SW480 (cell line): ENCODE data around the gene NAT9.

ENCODE experiments used
- DNase-seq: peaks from one replicate; pipeline ENCODE4 v3.0.0-alpha.2; 2016; ENCODE audit warnings: low spot score

NAT9 gene

DNA sequence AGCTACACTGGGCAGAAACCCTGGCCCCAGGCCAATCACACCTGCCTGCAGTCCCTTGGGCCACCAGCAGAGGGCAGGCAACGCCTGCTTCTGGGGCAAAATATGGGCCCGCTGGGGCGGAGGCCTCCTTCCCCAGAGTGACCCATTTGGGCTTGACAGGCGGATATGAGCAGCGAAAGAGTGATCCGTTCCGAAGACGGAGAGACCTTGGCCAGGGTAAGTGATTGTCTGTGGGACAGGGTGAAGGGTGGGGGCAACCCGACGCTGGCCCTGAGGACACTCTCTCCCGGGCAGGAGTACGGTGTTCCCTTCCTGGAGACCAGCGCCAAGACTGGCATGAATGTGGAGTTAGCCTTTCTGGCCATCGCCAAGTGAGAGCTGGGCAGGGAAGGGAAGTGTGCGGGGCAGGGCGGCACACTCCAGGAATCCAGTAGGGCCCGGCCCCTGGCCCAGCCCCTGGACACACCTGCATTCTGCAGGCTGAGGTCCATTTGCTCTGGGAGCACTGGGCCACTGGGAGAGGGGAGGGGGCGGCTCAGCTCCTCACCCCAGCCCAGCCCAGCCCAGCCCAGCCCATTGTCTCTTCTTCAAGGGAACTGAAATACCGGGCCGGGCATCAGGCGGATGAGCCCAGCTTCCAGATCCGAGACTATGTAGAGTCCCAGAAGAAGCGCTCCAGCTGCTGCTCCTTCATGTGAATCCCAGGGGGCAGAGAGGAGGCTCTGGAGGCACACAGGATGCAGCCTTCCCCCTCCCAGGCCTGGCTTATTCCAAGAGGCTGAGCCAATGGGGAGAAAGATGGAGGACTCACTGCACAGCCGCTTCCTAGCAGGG lies 31.2 kb downstream of the NAT9 start:
- DNase-seq = peak; percentile 61

DNA sequence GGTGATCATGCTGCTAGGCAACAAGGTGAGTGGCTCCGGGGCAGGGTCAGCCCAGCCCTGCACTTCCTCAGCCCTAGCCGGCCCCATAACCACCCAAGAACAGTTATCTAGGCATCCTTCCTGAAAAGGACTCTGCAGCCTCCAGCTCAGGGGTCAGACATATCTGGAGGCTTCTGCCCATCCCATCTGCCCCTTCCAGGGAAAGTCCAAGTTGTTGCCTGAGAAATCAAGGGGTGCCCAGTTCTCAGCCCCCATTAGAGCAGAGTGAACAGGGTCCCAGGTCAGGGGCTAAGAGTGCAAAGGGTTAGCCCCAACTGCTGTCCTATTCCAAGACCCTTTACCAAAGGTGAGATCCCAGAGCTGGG lies 31.8 kb downstream of the NAT9 start:
- DNase-seq = no peak

DNA sequence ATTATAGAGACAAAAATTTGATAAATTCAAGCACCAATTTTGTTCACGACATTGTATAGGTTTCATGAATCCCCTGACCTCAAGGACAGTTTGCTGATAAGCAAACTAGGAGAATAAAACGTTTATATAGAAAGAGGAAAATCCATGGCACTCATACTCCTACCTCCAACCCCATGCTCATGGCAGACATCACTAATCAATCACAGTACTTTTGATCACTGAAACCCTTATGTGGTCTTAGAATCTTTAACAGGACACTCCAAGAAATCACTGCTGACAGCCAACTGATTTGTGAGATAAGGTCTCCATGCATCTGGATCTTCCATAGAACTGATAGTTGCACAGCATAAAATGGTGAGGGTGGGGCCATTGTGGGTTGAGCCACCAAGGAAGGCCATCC lies 32.4 kb downstream of the NAT9 start:
- no peak for DNase-seq

DNA sequence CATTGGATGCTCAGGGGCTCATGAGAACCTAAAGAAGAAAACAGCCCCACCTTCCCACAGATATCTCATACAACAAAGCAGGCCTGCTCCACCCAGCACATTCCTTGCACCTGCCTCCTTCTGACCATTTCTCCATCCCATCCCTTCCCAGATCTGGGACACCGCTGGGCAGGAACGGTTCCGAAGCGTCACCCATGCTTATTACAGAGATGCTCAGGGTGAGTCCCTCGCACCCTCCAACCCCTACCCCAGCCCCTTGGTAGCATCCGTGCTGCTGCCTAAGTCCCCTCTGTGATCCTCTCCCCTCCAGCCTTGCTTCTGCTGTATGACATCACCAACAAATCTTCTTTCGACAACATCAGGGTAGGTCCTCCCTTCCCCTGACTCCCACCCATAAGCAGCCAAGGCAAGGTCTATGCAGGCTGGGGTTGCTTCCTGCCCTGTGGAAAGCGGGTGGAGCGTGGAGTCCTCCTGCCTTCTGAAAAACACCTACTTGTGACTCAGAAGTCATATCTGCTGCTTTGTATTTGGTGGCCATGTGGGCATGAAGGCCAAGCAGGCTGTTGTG lies 33.1 kb downstream of the NAT9 start:
- no peak for DNase-seq

DNA sequence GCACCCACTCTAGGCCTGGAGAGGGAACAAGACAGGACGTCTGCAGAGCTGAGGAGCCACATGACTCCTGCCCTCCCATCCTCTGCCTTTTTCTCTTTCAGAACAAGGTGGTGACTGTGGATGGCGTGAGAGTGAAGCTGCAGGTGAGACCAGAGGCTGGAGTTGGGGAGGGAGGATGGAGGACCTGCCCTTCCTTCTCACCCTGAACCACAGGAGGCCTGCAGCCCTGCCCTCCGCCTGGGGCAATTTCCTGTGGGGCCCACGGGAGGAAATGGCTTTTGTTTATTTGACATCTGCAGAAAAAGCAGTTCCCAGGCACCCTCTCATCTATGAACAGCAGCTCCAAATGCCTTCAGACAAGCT lies 34.0 kb downstream of the NAT9 start:
- peak; percentile 44 for DNase-seq

DNA sequence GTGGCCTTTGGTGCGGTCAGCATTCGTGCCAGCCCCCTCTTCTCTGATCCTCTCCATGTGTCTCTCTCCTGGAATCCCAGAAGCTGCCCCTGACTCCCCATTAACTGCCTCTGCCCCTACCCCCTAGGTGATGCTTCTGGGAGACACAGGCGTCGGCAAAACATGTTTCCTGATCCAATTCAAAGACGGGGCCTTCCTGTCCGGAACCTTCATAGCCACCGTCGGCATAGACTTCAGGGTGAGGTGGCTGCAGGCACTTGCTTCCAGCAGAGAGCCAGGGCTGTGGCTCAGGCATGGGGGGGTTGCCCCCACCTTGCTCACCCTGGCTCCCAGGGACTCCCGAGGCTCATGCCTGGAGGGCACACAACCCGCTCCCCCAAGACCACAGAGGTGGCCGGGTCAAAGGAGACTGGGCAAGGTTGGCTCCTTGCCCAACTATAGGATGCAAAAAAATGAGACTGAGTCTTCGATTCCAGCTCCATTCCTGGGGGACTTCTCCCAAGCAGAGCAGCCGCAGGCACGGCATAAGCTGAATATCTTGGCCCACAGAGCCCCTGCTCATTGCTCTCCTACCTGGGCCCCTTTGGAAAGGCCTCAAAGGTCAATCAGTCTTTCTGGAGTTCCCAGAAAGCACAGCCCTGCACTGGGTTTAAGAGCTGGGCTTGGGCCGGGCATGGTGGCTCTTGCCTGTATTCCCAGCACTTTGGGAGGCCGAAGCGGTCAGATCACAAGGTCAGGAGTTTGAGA lies 35.3 kb downstream of the NAT9 start:
- no peak for DNase-seq

DNA sequence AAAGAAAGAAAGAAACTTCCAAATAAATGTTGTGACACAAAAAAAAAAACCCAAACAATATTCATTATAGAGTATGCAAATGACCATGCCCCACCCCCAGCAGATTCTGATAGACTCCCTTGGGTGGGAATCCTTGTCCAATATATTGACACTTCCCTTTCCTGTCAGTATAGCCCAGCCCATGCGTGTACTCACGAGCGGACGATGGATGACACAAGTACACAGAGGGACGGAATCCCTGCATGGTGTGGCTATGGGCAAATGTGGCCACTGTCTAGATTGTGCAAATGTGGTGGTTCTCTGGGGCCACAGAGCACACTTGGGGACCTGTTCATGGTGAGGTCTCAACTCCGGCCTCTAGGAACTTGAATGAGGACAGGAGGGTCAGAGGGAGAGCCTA lies 36.0 kb downstream of the NAT9 start:
- DNase-seq = no peak

DNA sequence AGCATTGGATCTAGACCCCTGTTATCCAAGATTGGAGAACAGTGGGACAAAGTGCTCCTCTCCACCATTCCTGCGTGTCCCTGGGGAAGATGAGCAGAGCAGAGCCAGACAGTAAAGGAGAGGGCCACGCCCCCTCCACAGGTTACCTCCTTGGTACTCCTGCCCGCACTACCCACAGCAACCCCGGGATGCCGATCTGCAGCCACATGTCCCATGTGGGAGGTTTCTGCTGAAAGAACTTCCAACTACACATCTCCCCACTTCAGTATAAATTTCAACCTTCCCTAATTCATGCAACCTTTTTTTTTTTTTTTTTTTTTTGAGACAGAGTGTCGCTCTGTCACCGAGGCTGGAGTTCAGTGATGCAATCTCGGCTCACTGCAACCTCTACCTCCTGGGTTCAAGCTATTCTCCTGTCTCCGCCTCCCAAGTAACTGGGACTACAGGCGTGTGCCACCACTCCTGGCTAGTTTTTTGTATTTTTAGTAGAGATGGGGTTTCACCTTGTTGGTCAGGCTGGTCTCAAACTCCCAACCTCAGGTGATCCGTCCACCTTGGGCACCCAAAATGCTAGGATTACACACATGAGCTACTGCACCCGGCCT lies 36.8 kb downstream of the NAT9 start:
- DNase-seq = no peak

DNA sequence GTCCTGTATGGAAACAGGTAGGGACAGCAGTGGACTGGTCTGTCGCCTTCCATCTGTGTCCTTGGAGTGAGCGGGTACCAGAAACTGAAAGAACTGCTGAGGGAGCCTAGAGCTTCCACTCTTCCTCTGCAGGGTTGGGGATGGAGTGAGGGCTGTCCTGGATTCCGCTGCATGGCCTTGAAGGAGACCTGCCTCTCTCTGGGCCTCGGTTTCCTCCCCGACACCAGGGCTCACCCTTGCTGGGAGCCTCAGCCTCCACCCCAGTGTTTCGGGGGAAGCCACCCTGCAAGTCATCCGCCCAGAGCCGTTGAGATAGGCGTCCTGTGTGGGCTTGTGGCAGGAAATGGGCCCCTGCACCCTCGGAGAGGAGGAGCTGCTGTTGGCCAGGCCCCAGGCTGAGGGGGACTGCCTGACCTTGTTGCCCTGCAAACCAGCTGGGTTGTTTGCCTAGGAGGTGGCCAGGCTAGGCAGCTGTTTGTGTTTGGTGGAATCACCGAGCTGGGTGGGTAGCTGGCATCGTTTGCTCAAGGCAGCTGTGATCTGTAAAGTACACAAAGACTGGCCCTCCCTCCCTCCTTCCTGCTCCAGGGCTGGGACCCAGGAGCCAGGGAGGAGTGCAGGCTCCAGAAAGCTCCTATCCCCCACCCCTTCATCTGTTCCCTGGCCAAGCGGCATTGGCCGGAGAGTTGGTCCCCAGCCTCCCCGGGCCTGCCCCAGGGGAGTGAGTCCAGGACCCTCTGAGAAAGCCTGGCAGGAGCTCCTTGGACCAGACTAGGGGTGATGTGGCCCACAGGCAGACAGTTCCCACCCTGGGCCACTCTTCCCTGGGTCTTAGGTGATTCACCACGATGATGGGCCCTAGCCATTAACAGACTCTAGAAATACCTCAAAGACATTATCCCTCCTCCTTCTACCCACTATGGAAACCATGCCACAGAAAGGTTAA lies 37.8 kb downstream of the NAT9 start:
- no peak for DNase-seq

DNA sequence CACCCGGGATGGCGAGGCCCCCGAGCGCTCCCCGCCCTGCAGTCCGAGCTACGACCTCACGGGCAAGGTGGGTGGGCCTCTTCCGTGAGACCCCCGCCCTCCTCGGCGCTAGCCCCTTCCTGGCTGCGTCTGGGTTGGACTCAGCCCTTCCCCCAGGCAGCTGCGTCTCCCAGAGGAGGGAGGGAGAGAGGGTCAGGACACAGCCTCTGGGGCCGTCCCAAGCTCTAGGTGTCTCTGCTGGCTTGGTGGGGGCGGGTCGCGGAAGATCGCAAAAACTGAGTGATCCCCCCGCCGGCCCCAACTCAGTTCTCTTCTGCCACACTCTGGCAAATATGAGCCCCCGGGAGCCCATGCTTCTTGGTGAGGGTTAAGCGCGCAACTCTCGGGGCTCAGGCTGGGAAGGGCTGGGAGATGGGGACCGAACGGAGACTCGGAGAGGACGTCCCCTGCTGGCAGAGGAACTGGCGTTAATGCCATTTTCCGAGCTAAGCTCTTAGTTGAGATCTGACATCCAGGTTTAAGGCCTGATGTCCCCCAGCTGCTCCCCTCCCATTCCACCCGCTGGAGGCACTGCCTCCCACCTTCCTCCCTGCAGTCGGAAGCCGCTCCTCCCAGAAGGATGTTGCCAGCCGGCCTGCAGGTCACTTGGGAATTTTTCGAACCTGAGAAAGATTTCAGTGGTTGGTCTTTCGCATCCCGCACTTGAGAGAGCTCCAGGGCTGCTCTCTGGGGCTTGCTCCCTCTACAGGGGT lies 38.7 kb downstream of the NAT9 start:
- peak; percentile 72 for DNase-seq

DNA sequence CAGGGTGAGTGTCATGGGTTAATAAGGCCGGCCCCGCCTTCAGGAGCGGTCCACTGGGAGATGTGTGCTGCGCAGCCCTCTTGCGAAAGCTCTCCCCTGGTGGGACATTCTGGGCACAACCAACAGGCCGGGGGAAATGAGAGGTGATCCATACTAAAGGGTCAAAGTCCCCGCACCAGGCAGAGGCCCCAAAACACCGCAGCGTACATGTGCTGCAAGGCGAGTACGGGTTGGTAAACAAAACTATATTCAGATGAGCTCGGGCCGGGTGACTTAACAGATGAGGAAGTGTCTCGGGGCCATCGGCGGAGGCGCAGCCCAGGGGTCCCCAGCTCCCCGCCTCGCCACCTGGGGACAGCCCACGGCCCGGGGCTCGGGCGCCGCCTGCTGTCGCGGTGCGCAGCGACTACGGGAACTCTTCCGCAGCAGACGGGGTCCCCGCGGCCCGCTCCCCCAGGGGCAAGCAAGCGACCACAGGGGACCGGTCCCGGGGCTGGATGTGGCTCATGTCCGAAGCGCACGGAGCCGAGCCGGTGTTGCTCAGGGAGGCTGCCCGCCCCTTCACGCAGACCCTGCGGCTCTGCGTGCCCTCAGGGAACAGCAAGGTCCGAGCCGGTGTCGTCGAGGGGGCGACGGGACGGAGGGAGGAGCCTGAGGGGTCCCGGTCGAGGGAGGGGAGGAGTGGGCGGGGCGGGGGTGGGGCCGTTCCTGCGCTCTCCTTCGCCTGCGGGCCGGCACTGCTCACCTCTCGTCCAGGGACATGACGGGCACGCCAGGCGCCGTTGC lies 39.4 kb downstream of the NAT9 start, which contains the start of gene RAB37:
TSS of gene RAB37 (plus strand) at position 744 of the 786 bp plus-strand sequence. CDS start at position 761, 17 bp downstream.
- DNase-seq = peak; percentile 90

DNA sequence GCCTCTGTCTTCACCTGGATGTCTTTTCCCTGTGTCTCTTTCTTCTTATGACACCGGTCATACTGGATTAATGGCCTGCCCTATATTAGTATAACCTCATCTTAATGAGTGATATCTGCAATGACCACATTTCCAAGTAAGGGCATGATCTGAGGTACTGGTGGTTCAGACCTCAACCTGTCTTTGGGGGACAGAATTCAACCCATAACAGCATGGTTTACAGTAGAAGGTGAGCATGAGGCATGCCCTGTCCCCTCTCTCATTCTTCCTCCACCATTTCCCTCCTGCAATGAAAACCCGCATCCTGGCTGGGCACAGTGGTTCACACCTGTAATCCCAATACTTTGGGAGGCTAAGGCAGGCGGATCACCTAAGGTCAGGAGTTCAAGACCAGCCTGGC lies 41.9 kb downstream of the NAT9 start:
- DNase-seq = no peak

DNA sequence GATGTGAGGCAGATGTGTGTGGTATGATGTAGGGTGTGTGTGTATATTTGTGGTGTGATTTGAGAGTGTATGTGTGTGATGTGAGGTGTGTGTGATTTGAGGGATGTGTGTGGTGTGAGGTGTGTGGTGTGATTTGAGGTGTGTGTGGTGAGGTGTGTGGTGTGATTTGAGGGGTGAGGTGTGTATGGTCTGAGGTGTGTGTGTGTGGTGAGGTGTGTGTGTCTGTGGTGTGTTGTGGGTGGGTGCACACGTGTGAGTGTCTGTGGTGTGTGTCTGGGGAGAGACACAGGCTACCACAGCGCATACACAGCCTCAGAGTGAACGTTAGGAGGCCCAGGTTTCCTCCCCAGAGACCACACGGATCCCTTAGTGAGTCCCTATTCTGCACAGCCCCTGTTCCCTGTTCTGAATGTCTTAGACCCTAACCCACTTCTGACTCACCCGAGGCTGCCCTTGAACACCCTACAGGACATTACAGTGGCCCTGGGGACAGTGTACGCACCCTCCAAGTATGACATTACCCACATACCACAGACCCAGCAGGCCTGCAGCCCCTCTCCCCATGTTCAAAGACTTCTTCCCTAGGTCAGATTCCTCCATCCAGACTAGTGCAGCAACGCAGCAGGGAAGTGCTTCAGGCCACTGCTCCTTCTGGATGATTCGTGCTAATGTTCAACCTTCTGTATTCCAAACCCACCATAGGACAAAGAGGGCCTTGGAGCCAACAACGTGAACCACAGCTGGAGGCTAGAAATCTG lies 42.6 kb downstream of the NAT9 start:
- DNase-seq = no peak

DNA sequence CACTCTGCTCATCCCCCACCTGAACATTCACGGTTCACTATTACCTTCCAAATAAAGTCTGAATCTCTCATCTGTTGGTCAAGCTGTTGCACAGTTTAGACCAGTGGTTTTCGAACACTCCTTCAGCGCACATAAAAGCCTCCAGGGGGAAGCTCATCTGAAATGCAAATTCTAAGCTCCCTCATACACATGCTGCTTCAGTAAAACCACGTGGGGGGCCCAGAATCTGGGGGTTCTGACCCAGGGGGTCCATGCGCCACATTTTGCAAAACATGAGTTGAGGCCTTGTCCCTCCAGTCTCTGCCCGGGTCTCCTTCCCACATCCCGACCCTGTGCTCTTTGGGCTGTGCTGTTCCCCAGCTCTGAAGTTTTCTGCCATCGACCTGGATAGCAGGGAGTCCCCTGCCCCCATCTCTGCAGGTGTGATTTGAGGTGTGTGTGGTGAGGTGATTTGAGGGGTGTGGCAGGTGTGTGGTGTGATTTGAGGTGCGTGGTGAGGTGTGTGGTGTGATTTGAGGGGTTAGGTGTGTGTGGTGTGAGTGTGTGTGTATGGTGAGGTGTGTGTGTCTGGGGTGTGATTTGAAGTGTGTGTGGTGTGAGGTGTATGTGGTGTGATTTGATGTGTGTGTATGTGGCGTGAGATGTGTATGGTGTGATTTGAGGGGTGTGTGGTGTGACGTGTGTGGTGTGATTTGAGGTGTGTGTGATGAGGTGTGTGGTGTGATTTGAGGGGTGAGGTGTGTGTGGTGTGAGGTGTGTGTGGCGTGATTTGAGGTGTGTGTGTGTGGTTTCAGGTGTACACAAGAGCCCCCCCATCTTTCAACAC lies 43.9 kb downstream of the NAT9 start:
- no peak for DNase-seq

DNA sequence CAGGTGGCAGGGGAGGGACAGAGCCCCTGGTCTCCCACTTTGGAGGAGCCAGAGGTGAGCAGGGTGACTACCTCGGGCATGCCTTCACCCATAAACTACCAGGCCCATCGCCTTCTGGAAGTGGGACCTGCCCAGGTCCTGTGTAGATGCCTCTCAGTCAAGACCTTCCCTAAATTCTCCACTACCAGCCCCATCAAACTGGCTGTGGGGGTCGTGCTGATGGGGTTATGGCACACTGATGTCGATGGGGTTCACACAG lies 44.9 kb downstream of the NAT9 start:
- DNase-seq = no peak

DNA sequence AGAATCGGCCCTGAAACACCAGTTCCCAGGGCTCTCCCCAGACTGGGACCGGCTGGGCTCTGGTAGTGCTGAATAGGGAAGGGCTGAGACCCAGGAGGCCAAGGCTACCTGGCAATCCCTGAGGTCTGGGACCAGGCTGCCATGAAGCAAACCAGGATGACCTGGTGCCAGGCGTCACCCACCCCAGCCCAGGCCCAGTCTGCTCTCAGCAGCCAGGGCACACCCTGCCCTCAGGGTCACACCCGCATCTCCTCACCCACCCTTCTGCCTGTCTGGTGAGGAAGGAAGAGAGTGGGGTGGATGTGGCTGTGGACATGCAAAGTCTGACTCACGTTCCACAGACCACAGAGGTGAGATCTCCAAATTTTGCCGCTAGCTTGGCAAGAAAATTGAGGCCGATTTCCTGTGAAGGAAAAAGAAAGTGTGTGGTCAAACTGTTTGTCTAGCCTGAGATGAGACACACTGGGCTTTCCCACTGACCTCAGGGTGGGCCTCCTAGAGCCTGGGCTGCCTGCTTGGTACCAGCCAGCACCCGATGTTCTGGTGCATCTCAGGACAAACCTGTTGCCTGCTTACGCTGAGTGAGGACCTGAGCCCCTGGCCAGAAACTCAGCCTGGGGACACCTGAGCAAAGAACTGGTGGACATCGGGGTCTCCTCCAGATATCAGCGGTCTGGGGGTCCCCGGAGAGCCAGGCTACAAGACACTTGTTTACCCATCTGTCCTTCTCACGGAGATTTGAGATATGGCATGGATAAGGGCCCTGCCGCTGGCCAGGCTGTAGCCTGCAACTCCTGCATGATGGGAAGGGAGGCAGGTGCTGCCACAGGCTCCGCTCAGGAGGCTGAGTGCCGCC lies 45.4 kb downstream of the NAT9 start:
- DNase-seq = no peak

DNA sequence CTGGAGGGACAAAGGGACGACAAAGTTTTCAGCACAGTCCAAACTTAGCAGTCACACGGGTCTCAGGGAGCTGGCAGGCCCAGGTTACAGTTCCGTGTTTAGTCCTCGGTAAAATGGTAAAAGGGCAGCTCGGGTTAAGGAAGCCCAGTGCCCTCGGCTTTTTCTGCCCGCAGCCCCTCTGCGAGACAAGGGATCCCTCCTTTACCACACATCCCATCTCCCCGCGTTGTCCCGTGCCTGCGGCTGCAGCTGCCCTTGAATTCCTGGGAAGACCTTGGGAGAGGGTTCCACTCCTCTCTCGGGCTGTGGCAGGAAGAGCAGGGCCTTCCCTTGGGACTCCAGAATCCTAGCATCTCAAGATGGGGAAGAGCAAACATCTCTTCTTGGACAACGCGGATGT lies 46.3 kb downstream of the NAT9 start:
- DNase-seq = no peak

DNA sequence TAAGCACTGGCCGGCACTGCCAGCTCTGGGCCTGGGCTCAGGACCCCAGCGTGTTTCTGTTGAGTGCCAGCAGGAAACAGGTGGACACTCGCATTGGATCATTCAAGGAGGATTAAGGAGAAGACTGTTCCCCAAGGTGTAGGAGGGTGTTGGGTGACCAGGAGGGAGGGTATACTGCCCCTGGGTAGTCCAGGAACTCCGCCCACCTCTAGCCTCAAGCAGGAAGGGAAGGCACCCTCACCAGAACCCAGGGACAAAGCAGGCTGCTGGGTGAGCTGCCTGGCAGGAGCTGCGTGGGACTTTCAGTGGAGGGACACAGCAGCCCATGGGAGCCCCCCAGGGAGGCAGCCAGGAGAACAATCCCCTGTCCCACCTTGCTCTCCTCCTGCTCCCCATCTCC lies 46.8 kb downstream of the NAT9 start:
- no peak for DNase-seq
